Muscle of leg (tissue), 11 donors: ENCODE results near the gene DENND5A. TPM values are rescaled to one million over a fixed set of nuclear protein-coding genes. Genes with fewer than 3 reads are reported as not detected.
A peak's percentile ranks its signal among the peaks of the same experiment; 100 is the strongest.

Experiments used
- DNase-seq: peaks from one replicate; pipeline ENCODE4 v3.0.0; 2013
- H3K27ac ChIP-seq: one replicate; pipeline ENCODE4 v1.5.1; 2013; ENCODE audit warnings: mild to moderate bottlenecking, low read length, control low read depth
- H3K27me3 ChIP-seq: one replicate; pipeline ENCODE4 v1.6.1; 2013; ENCODE audit warnings: low read length; ENCODE audit not compliant: control insufficient read depth, insufficient read depth
- H3K36me3 ChIP-seq: one replicate; pipeline ENCODE4 v1.6.1; 2013; ENCODE audit warnings: low read length; ENCODE audit not compliant: control insufficient read depth, insufficient read depth
- H3K4me1 ChIP-seq: one replicate; pipeline ENCODE4 v1.6.1; 2013; ENCODE audit warnings: low read length; ENCODE audit not compliant: control insufficient read depth, insufficient read depth
- H3K4me3 ChIP-seq: one replicate; pipeline ENCODE4 v1.5.1; 2013; ENCODE audit warnings: low read length, control low read depth
- H3K9me3 ChIP-seq: replicated peaks from 2 replicates; pipeline ENCODE4 v1.6.1; 2013; ENCODE audit warnings: low read depth, low read length; ENCODE audit not compliant: control insufficient read depth
- WGBS: methylation state at CpG from one replicate; pipeline ENCODE4 v1.1.5; 2013; ENCODE audit warnings: missing lambda C conversion rate; ENCODE audit not compliant: insufficient coverage; 5-methylcytosine and 5-hydroxymethylcytosine counted together
- polyA plus RNA-seq, 8 donors: library from polyadenylated mRNA; unstranded; fragments of 120-200 nt; gene quantifications; one replicate each; pipeline versions ENCODE4 v1.2.1 to v1.2.3, GENCODE V29; 2013; ENCODE audit warnings: inconsistent platforms in 1 of 8, low replicate concordance in 1 of 8; ENCODE audit not compliant: insufficient read length in 8 of 8, insufficient read depth in 1 of 8
- total RNA-seq: library from RNA; stranded (reverse); fragments of 120-200 nt; gene quantifications from one replicate; pipeline ENCODE4 v1.2.4, GENCODE V29; 2013

The DENND5A gene
- total and polyA plus RNA-seq, 9 donors, result 49.7 to 93.0 (median 71.0) TPM

GRCh38 chr11:9130297-9130696 lies 134.9 kb downstream of the DENND5A start:
- H3K4me1 ChIP-seq, result no peaks in the 10 kb centered on the region
- peaks cover 14% of the 10 kb centered on the region for H3K36me3 ChIP-seq
- no peak overlapping the region for H3K4me3 ChIP-seq
- no peaks in the 10 kb centered on the region for H3K27me3 ChIP-seq
- H3K27ac ChIP-seq, result no peak overlapping the region
- H3K9me3 ChIP-seq, result no peaks in the 10 kb centered on the region
- 80% methylated on average over 1 of the region's 1 CpG for WGBS
- no peak for DNase-seq

- no peaks in the 10 kb centered on the region for H3K4me1 ChIP-seq
- DNase-seq, result peak; percentile 20
- H3K4me3 ChIP-seq, result no peak overlapping the region
- peaks cover 2% of the 10 kb centered on the region for H3K36me3 ChIP-seq
- no peak overlapping the region for H3K27ac ChIP-seq
- H3K9me3 ChIP-seq, result no peaks in the 10 kb centered on the region
- WGBS, result no CpG with 5 or more reads among the region's 2 CpGs
- no peaks in the 10 kb centered on the region for H3K27me3 ChIP-seq
These were observed 138.5 kb downstream of the DENND5A start for GRCh38 chr11:9126636-9127035.

- H3K36me3 ChIP-seq, result no peaks in the 10 kb centered on the region
- H3K4me1 ChIP-seq, result peaks cover 3% of the 10 kb centered on the region
- no peaks in the 10 kb centered on the region for H3K27me3 ChIP-seq
- H3K9me3 ChIP-seq, result no peaks in the 10 kb centered on the region
- no CpG with 5 or more reads among the region's 2 CpGs for WGBS
- DNase-seq, result no peak
- H3K4me3 ChIP-seq, result no peak overlapping the region
- no peak overlapping the region for H3K27ac ChIP-seq
These were observed 139.8 kb downstream of the DENND5A start for GRCh38 chr11:9125185-9125886.

GRCh38 chr11:9123595-9124304 lies 141.4 kb downstream of the DENND5A start:
- Histone ChIP-seq H3K27me3 (no peaks in the 10 kb centered on the region), H3K4me3 (no peak overlapping the region), H3K36me3 (no peaks in the 10 kb centered on the region), H3K4me1 (peaks cover 3% of the 10 kb centered on the region), H3K27ac (no peak overlapping the region), H3K9me3 (no peaks in the 10 kb centered on the region)
- no peak for DNase-seq
- no CpG with 5 or more reads among the region's 2 CpGs for WGBS

GRCh38 chr11:9121469-9121796 lies 143.7 kb downstream of the DENND5A start:
- Histone ChIP-seq H3K27me3 (no peaks in the 10 kb centered on the region), H3K27ac (no peak overlapping the region), H3K36me3 (no peaks in the 10 kb centered on the region), H3K9me3 (no peaks in the 10 kb centered on the region), H3K4me1 (peaks cover 3% of the 10 kb centered on the region), H3K4me3 (no peak overlapping the region)
- 100% methylated on average over 1 of the region's 2 CpGs for WGBS
- DNase-seq, result no peak

GRCh38 chr11:9120664-9121468 lies 144.3 kb downstream of the DENND5A start:
- H3K9me3 ChIP-seq, result no peaks in the 10 kb centered on the region
- H3K27me3 ChIP-seq, result no peaks in the 10 kb centered on the region
- WGBS, result 16% methylated on average over 4 of the region's 9 CpGs
- H3K4me3 ChIP-seq, result no peak overlapping the region
- H3K4me1 ChIP-seq, result peaks cover 3% of the 10 kb centered on the region
- no peak overlapping the region for H3K27ac ChIP-seq
- no peaks in the 10 kb centered on the region for H3K36me3 ChIP-seq
- DNase-seq, result peak; percentile 52

GRCh38 chr11:9118277-9118676 lies 146.9 kb downstream of the DENND5A start:
- H3K9me3 ChIP-seq, result peaks cover 5% of the 10 kb centered on the region
- no peaks in the 10 kb centered on the region for H3K27me3 ChIP-seq
- DNase-seq, result no peak
- H3K36me3 ChIP-seq, result no peaks in the 10 kb centered on the region
- H3K4me1 ChIP-seq, result peaks cover 3% of the 10 kb centered on the region
- H3K4me3 ChIP-seq, result no peak overlapping the region
- no CpG with 5 or more reads among the region's 2 CpGs for WGBS
- no peak overlapping the region for H3K27ac ChIP-seq

GRCh38 chr11:9112075-9112474 lies 153.1 kb downstream of the DENND5A start:
- Histone ChIP-seq H3K27me3 (no peaks in the 10 kb centered on the region), H3K4me1 (no peaks in the 10 kb centered on the region), H3K27ac (no peak overlapping the region), H3K36me3 (no peaks in the 10 kb centered on the region), H3K9me3 (peaks cover 12% of the 10 kb centered on the region), H3K4me3 (no peak overlapping the region)
- DNase-seq, result no peak
- no CpG with 5 or more reads among the region's 2 CpGs for WGBS

- no peak overlapping the region for H3K27ac ChIP-seq
- H3K27me3 ChIP-seq, result no peaks in the 10 kb centered on the region
- peaks cover 12% of the 10 kb centered on the region for H3K9me3 ChIP-seq
- no peak overlapping the region for H3K4me3 ChIP-seq
- no CpG with 5 or more reads among the region's 3 CpGs for WGBS
- H3K4me1 ChIP-seq, result no peaks in the 10 kb centered on the region
- no peak for DNase-seq
- H3K36me3 ChIP-seq, result no peaks in the 10 kb centered on the region
These were observed 155.1 kb downstream of the DENND5A start for GRCh38 chr11:9109858-9110731.
